GM19099 (cell line): ENCODE measurements around the gene ULK1.

ENCODE experiments used
- POLR2A ChIP-seq: IDR thresholded peaks from 3 replicates; pipeline ENCODE4 v1.6.1; 2011; ENCODE audit warnings: low read depth; ENCODE audit not compliant: insufficient read length; ENCODE audit errors: extremely low read depth

Gene ULK1

DNA sequence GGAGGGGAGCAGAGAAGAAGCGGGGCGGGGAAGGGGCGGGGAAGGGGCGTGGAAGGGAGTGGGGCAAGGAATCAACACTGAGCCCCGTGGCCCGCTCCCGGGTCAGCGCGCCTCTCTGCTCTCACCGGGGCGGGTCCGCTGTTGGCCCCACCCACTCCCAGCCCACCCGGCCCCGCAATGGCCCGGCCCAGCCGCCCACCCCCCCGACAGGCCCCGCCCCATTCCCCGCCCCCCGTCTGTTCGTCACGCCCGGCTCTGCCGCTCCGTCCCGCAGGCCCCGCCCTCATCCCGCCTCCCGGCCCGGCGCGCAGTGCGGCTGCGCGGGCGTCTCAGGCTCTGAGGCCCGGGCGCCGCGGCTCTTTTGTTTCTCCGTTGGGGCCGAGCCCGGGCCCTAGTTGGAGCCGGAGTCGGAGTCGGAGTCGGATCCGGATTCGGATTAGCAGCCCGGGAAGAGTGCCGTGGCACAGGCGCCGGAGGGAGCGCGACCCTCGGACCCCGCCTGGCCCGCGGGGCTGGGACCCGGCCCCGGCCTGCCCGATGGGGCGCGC lies at the start of gene ULK1:
ULK1 (plus strand) TSS at position 310 of the 548 bp plus-strand sequence. CDS start 380 bp downstream, outside the sequence.
- TF ChIP-seq POLR2A: peak; percentile 82

- no peak for TF ChIP-seq POLR2A
Observed at GRCh38 chr12:131844656-131845055, 49.8 kb upstream of the ULK1 start.

GRCh38 chr12:131845121-131845520 lies 49.3 kb upstream of the ULK1 start:
- no peak for TF ChIP-seq POLR2A

DNA sequence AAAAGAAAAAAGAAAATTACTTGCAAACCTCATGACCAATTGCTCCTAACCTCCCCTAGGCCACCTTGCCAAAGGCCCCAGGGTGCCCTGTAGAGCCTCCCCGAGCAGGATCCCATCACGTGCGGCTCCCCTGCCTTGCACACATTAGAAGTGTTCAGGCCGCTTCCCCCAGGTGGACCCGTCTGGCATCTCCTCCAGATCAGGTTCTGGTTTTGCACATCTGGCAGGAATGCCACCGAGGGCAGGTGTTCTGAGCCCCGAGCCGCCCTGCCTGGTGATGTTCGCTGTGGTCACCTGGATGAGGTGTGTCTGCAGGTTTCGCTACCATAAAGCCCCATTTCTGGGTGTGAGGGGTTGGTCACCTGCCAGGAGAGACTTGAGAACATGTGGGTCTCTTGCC lies 47.0 kb upstream of the ULK1 start:
- no peak for TF ChIP-seq POLR2A

DNA sequence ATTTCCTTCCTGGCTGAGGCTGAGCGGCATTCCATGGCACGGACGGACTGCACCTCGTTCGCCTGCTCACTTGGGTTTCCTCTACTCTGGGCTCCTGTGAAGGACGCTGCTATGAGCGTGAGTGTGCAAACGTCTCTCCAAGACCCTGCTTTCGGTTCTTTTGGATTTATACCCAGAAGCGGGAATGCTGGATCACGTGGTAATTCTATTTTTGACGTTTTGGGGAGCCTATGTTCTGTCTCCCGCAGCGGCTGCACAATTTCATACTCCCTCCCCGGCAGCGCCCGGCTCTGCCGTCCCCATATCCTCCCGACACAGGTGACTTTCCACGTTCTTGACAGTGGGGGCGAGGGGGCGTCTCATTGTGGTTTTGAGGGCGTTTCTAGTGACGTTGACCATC lies 45.7 kb upstream of the ULK1 start:
- no peak for TF ChIP-seq POLR2A

DNA sequence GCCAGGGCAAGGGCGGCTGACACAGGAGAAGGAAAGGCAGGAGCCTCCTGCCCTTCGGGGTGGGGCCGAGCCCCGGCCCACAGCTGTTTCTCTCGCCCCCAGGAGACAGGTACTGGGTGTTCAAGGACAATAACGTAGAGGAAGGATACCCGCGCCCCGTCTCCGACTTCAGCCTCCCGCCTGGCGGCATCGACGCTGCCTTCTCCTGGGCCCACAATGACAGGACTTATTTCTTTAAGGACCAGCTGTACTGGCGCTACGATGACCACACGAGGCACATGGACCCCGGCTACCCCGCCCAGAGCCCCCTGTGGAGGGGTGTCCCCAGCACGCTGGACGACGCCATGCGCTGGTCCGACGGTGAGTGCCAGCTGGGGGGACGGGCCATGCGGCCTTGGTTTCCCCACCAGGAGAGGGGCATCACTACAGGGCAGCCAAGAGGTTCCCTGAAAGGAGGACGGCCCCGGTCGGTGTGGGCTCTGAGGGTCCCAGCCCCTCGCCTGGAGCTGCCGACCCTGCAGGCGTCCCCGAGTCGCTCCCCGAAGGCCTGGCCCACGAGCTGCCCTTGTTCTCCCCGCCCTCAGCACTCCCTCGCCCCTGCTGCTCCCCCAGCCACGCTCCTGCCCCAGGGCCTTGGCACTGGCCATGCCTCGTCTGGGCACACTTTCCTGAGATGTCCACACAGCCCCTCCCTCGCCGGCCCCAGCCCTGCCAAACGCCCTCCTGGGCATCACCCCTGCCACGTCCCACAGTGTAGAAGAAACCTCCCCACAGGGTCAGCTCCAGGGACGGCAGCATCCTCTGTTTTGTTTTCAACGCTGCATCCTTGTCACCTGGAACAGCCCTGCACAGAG lies 44.5 kb upstream of the ULK1 start:
- TF ChIP-seq POLR2A: no peak

DNA sequence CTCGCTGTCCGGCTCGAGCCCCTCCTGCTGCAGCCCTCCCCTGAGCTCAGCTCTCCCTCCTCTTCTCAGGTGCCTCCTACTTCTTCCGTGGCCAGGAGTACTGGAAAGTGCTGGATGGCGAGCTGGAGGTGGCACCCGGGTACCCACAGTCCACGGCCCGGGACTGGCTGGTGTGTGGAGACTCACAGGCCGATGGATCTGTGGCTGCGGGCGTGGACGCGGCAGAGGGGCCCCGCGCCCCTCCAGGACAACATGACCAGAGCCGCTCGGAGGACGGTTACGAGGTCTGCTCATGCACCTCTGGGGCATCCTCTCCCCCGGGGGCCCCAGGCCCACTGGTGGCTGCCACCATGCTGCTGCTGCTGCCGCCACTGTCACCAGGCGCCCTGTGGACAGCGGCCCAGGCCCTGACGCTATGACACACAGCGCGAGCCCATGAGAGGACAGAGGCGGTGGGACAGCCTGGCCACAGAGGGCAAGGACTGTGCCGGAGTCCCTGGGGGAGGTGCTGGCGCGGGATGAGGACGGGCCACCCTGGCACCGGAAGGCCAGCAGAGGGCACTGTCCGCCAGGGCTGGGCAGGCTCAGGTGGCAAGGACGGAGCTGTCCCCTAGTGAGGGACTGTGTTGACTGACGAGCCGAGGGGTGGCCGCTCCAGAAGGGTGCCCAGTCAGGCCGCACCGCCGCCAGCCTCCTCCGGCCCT lies 43.4 kb upstream of the ULK1 start:
- no peak for TF ChIP-seq POLR2A

GRCh38 chr12:131851741-131852550 lies 42.5 kb upstream of the ULK1 start:
- TF ChIP-seq POLR2A: no peak

GRCh38 chr12:131852551-131853299 lies 41.7 kb upstream of the ULK1 start:
- TF ChIP-seq POLR2A: no peak

DNA sequence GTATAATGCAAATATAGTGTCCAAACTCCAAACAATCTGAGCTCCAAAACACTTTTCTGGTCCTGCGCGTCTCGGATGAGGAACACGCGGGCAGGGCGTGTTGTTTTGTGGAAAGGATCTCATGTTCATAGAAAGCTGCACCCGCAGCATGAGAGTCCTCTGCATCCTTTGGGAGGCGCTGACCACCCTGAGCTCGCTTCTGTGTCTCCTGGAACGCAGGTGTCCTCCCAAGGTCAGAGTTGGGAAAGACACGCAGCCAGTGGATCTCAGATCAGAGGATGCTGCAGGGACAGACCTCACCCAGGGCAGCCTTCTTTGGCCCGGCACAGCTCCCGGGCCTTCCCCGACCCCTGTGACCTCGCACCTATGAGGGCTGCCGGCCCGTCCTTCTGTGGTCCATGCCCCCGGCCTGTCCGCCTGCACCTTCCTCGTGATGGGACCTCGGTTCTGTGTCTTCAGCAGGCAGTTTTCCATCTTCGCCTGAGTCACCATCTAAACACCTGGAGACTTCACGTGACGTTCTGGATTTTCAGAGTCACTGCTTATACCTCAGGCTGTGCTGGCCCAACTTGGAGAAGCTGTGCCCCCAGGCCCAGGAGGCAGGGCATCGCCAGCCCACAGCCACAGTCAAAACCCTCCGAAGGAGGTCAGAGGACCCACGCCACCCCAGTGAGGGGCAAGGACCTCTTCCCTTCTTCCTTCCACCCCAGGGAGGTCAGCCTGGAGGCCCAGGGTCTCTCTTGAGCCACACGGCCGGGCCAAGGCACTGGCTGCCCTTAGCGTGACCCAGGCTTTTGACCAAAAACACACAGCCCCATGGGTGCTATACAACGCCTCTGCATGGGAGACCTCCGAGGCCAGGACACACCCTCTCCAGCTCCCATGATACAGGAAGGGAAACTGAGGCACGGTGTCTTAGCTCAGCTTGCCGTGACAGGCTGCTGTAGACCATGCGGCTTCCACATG lies 40.3 kb upstream of the ULK1 start:
- TF ChIP-seq POLR2A: no peak

- no peak for TF ChIP-seq POLR2A
Observed at GRCh38 chr12:131854861-131855476, 39.5 kb upstream of the ULK1 start.

GRCh38 chr12:131855521-131856142 lies 38.8 kb upstream of the ULK1 start:
- TF ChIP-seq POLR2A: no peak
